GM10248 (cell line): Measurements from ENCODE around the gene WIPF3.

Experiments
- CTCF ChIA-PET: fragments of 300-600 bp; sonication (Branson Sonifier 250); formaldehyde crosslinking; extraction: SDS; loops from one replicate; lab custom pipeline; 2021; ENCODE audit warnings: antibody characterized with exemption; lab: Yijun Ruan, JAX
- POLR2A ChIA-PET: fragments of 350-650 bp; sonication (Branson Sonifier 250); formaldehyde crosslinking; extraction: SDS; loops from one replicate; lab custom pipeline; 2020; ENCODE audit warnings: antibody characterized with exemption; lab: Yijun Ruan, JAX
- DNase-seq: peaks from one replicate; pipeline ENCODE4 v3.0.0; 2012; ENCODE audit errors: extremely low spot score
- TF ChIP-seq, protein P1 (sequence below): IDR thresholded peaks from 2 replicates; pipeline ENCODE4 v1.5.1; 2012; ENCODE audit warnings: mild to moderate bottlenecking, low read depth; ENCODE audit errors: extremely low read depth, missing control alignments, control extremely low read depth

Gene WIPF3, protein sequence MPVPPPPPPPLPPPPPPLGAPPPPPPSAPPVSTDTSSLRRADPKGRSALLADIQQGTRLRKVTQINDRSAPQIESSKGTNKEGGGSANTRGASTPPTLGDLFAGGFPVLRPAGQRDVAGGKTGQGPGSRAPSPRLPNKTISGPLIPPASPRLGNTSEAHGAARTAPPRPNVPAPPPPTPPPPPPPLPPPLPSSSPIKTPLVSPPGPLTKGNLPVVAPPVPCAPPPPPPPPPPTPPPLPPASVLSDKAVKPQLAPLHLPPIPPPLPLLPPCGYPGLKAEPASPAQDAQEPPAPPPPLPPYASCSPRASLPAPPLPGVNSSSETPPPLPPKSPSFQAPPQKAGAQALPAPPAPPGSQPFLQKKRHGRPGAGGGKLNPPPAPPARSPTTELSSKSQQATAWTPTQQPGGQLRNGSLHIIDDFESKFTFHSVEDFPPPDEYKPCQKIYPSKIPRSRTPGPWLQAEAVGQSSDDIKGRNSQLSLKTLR

DNA sequence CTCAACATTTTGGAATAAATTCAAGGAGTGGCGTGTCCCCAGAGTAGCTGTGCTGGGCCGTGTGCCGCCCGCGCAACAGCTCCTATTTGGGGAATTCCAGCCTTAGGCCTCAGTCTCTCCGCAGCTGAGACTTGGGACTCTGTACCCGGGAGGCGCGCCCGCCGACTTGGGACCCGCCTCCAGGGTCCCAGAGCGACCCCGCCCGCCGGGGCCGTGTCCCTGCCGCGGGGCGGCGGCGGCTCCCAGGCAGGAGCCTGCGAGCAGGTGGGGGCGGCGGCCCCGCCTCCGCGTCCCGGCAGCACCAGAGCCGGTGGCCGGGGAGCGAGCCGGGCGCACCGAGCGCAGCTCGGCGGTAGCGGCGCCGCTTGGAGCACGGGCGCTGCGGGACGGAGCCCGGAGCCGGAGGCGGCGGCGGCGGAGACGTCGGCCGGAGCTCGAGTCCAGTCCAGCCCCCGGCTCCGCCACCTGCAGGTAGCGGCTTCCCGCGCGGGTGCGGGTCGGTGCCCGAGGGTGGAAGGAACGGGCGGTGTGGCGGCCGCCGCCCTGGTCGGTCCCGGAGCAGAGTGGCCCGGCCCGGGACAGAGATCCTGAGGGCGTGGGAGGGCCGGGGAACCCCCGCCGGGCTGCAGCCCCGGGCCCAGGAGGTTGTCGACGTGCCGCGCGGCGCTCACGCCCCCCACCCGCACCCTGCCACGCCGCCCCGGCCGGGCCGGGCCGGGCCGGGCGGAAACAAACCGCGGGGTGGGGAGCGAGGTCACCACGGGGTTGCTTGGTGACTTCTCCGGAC, at the start of gene WIPF3:
TSS of gene WIPF3 (plus strand) at position 301 of the 787 bp plus-strand sequence. CDS start 28,217 bp downstream, outside the sequence.
- DNase-seq: peak; percentile 38
- CTCF ChIA-PET: no interaction called here
- POLR2A ChIA-PET: no interaction called here
- TF ChIP-seq, protein P1, sequence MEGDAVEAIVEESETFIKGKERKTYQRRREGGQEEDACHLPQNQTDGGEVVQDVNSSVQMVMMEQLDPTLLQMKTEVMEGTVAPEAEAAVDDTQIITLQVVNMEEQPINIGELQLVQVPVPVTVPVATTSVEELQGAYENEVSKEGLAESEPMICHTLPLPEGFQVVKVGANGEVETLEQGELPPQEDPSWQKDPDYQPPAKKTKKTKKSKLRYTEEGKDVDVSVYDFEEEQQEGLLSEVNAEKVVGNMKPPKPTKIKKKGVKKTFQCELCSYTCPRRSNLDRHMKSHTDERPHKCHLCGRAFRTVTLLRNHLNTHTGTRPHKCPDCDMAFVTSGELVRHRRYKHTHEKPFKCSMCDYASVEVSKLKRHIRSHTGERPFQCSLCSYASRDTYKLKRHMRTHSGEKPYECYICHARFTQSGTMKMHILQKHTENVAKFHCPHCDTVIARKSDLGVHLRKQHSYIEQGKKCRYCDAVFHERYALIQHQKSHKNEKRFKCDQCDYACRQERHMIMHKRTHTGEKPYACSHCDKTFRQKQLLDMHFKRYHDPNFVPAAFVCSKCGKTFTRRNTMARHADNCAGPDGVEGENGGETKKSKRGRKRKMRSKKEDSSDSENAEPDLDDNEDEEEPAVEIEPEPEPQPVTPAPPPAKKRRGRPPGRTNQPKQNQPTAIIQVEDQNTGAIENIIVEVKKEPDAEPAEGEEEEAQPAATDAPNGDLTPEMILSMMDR: no peak

DNA sequence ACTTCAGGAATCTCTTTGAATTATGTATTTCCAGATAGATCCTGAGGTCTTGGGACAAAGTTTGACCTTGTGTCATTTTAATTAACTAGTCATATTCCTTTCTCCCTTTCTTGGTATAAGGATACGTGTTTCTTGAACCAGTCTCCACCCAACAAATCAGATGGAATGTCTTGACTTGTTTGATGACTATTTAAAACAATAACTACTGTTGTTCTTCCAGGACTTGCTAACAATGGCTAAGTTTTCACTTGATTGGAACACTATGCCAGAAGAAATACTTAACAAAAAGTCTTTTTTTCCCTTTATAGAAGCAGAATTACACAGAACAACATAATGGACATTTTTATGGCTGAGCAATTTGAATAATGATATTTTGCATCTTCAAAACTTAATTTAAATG, 43.0 kb upstream of the WIPF3 start:
- TF ChIP-seq, protein P1: no peak
- no peak for DNase-seq
- ChIA-PET POLR2A (no interaction called here), CTCF (no interaction called here)

DNA sequence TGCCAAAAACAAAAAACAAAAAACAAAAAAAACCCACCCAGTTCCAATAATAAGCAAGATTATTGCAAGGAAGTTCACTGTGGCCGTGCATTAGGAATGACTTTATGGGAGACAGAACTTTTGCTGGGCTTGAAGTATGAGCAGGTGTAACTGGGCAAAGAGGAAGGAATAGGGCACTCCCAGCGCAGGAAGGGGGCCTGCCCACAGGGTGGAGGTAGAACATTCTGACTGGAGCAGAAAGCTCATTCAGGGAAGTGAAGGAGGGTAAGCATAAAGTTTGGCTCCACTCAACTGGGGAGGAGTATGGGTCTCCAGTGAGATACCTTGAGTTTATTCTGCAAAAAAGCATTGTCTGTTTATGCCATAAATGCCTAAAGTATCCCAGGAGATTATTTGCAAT, 42.1 kb upstream of the WIPF3 start:
- DNase-seq: no peak
- ChIA-PET POLR2A (no interaction called here), CTCF (no interaction called here)
- TF ChIP-seq, protein P1: no peak

DNA sequence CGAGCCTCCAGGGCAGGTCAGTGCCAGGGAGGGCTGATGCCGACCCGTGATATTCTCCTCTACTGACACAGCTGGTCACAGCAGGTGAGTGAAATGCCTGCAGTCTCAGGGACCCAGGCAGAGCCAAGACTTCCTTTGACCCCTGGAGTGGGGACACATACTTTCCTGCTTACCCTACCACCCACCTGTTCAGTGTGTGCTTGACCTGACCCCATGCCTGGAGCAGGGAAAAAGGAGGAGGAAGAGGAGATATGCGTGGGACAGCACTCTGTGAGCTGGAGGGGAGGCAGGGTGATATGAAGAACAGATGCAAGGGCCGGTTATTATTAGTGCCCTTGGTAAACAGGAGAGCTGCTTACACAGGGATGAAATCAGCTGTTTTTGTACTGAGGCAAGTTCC, 40.8 kb upstream of the WIPF3 start:
- POLR2A ChIA-PET: no interaction called here
- TF ChIP-seq, protein P1: no peak
- CTCF ChIA-PET: interaction anchor here (1.4 to 2.0 kb wide), 2 partner anchors 13 to 17 kb away, joined by 4 read pairs; no protein-coding TSS in a partner anchor
- DNase-seq: no peak

DNA sequence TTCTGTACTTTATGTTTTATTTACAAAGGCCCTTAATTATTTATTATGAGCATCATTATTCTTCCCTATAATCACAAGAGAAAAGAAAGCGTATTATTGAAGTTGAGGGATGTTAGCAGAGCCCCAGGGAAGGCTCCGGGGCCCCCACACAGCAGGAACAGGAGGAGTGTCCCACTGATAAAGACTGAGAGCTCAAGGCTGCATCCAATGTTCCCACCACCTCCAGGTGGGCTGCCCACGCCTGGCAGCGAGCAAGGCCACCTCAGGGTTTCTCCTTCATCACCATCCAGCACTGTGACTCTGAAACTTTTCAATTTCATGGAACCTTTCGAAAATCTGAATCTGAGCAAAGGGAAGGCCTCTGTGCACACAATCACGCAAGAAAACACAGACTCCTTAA, 35.9 kb upstream of the WIPF3 start:
- POLR2A ChIA-PET: no interaction called here
- CTCF ChIA-PET: no interaction called here
- TF ChIP-seq, protein P1: no peak
- no peak for DNase-seq

DNA sequence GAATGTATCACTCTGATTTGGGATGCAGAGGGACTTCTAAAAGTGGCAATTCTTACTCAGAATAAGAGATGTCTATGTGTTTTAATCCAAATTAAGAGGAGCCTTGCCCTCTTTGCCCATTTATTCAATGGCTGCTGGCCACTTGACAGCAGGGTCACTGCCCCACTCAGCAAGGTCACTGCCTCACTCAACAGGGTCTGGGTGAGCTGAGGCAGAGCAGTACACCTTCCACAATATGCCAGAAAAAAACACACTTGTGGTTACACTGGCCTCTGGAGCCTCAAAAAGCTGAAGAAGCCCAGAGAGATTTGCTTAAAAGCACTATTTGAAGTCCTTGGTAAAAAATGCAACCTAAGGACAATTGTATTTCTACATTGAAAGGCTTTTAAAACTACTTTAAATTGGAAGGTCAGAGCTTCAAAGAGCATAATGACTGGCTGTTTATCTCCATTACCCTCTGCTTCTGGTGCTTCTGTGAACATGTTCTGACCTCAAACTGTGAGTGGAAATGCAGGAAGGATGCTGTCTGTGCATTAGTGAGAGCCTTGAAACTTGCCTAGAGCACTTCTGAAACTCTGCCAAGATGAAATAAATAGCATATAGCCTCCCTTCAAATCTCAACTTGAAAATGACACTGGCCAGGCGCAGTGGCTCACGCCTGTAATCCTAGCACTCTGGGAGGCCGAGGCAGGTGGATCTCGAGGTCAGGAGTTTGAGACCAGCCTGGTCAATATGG, 35.1 kb upstream of the WIPF3 start:
- ChIA-PET POLR2A (no interaction called here), CTCF (no interaction called here)
- no peak for DNase-seq
- TF ChIP-seq, protein P1: no peak
